ENCODE data around the gene GSG1L.

Gene GSG1L

DNA sequence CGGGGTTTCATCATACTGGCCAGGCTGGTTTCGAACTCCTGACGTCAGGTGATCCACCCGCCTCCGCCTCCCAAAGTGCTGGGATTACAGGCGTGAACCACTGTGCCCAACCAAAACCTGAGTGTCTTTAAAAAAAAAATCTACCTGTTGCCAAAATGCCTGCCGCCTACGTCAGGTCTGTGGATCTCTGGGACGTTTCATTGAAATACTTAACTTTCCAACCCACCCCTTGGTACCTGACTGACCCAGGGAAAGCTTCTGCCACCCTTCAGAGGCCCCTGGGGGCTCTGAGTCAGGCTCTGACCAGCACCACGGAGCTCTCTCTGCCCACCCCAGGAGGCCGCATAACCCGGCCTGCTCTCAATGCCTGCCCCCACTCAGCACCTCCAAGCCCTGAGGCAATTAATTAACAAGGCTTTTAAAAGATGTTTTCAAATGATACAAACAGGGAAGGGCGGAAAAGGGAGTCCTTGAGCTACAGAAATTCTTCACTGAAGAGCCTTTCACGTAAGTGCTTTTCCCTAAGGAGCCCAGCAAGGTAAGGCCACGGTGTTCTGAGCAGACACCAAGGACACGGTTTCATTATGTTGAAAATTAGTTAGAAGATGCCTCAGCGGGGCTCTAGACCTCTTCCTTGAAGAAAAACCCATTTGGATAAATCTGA lies 29.3 kb upstream of the GSG1L start:
- DNase-seq (ENCODE audit: low read depth): no peak

GRCh38 chr16:28091656-28092055 lies 28.1 kb upstream of the GSG1L start:
- no peak overlapping the region for H3K4me3 ChIP-seq (ENCODE audit: low read depth, low read length)
- TF ChIP-seq, protein P1, sequence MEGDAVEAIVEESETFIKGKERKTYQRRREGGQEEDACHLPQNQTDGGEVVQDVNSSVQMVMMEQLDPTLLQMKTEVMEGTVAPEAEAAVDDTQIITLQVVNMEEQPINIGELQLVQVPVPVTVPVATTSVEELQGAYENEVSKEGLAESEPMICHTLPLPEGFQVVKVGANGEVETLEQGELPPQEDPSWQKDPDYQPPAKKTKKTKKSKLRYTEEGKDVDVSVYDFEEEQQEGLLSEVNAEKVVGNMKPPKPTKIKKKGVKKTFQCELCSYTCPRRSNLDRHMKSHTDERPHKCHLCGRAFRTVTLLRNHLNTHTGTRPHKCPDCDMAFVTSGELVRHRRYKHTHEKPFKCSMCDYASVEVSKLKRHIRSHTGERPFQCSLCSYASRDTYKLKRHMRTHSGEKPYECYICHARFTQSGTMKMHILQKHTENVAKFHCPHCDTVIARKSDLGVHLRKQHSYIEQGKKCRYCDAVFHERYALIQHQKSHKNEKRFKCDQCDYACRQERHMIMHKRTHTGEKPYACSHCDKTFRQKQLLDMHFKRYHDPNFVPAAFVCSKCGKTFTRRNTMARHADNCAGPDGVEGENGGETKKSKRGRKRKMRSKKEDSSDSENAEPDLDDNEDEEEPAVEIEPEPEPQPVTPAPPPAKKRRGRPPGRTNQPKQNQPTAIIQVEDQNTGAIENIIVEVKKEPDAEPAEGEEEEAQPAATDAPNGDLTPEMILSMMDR (IDR thresholded peaks at IDR 0.05; ENCODE audit: control insufficient read depth, extremely low read depth, insufficient read depth): no peak
- no peak for DNase-seq (ENCODE audit: low read depth)

More for the DNA sequence above, 29.3 kb upstream of the GSG1L start:
- H3K4me3 ChIP-seq (ENCODE audit: low read depth, low read length): no peak overlapping the region
- TF ChIP-seq, protein P1 (IDR thresholded peaks at IDR 0.05; ENCODE audit: control insufficient read depth, extremely low read depth, insufficient read depth): no peak

- no peak for DNase-seq (ENCODE audit: low read depth)
- H3K4me3 ChIP-seq (ENCODE audit: low read depth, low read length): no peak overlapping the region
- TF ChIP-seq, protein P1 (IDR thresholded peaks at IDR 0.05; ENCODE audit: control insufficient read depth, extremely low read depth, insufficient read depth): no peak; the same call in 1 of the 2 replicates
Observed at GRCh38 chr16:28090646-28091377, 27.3 kb upstream of the GSG1L start.

GRCh38 chr16:28089992-28090365 lies 26.5 kb upstream of the GSG1L start:
- TF ChIP-seq, protein P1 (IDR thresholded peaks at IDR 0.05; ENCODE audit: control insufficient read depth, extremely low read depth, insufficient read depth): no peak
- DNase-seq (ENCODE audit: low read depth): no peak
- H3K4me3 ChIP-seq (ENCODE audit: low read depth, low read length): no peak overlapping the region

DNA sequence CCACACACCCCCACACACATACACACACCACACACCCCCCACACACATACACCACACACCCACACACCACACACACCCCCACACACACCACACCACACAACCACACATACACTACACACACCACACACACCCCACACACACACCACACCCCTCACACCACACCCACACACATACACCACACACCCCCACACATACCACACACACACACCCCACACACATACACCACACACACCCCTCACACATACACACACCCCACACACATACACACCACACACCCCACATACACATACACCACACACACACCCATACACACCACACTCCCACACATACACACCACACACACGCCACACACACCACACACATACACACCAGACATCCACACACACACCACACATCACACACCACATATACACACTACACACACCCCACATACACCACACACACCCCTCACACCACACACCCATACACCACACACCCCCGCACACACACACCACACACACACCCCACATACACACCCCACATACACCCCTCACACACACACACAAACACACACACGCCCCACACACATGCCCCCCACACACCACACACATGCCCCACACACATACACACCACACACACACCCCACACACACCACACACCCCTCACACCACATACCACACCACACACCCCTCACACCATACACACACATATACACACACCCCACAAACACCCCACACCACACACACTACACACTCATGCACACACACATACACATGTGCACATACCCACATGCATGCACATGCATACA lies 25.9 kb upstream of the GSG1L start:
- no peak overlapping the region for H3K4me3 ChIP-seq (ENCODE audit: low read depth, low read length)
- no peak for DNase-seq (ENCODE audit: low read depth)
- TF ChIP-seq, protein P1 (IDR thresholded peaks at IDR 0.05; ENCODE audit: control insufficient read depth, extremely low read depth, insufficient read depth): no peak

- no peak overlapping the region for H3K4me3 ChIP-seq (ENCODE audit: low read depth, low read length)
- DNase-seq (ENCODE audit: low read depth): no peak
- TF ChIP-seq, protein P1 (IDR thresholded peaks at IDR 0.05; ENCODE audit: control insufficient read depth, extremely low read depth, insufficient read depth): no peak
Observed at GRCh38 chr16:28087675-28088300, 24.3 kb upstream of the GSG1L start.
